ENCODE data around the gene SLC22A17.

SLC22A17 gene

GRCh38 chr14:23362200-23362599 lies 9.5 kb upstream of the SLC22A17 start:
- Mint-ChIP-seq H3K27me3 (peaks cover 37 to 50% of the 10 kb centered on the region in 2 donors), H3K4me1 (peaks cover 0 to 1% of the 10 kb centered on the region in 2 donors), H3K27ac (no peak overlapping the region), H3K9me3 (no peaks in the 10 kb centered on the region), H3K36me3 (no peaks in the 10 kb centered on the region), H3K4me3 (no peak overlapping the region)
- DNase-seq (no peak), ATAC-seq (replicated peaks) (no peak)

GRCh38 chr14:23361763-23362162 lies 9.1 kb upstream of the SLC22A17 start:
- Mint-ChIP-seq H3K4me3 (no peak overlapping the region), H3K27ac (no peak overlapping the region), H3K4me1 (peaks cover 0 to 1% of the 10 kb centered on the region in 2 donors), H3K27me3 (peaks cover 32 to 45% of the 10 kb centered on the region in 2 donors), H3K36me3 (no peaks in the 10 kb centered on the region), H3K9me3 (no peaks in the 10 kb centered on the region)
- ATAC-seq (replicated peaks) (no peak), DNase-seq (no peak)

- peaks cover 29 to 44% of the 10 kb centered on the region in 2 donors for H3K27me3 Mint-ChIP-seq
- H3K36me3 Mint-ChIP-seq: no peaks in the 10 kb centered on the region
- no peak for DNase-seq
- no peaks in the 10 kb centered on the region for H3K9me3 Mint-ChIP-seq
- H3K4me1 Mint-ChIP-seq: no peaks in the 10 kb centered on the region
- H3K4me3 Mint-ChIP-seq: no peak overlapping the region
- no peak for ATAC-seq (replicated peaks)
- H3K27ac Mint-ChIP-seq: no peak overlapping the region
Measured at GRCh38 chr14:23361320-23361719, 8.6 kb upstream of the SLC22A17 start.

GRCh38 chr14:23360496-23360895 lies 7.8 kb upstream of the SLC22A17 start:
- no peak overlapping the region for H3K4me3 Mint-ChIP-seq
- DNase-seq (no peak), ATAC-seq (replicated peaks) (no peak)
- no peak overlapping the region for H3K27ac Mint-ChIP-seq
- H3K9me3 Mint-ChIP-seq: no peaks in the 10 kb centered on the region
- peaks cover 33 to 49% of the 10 kb centered on the region in 2 donors for H3K27me3 Mint-ChIP-seq
- no peaks in the 10 kb centered on the region for H3K4me1 Mint-ChIP-seq
- no peaks in the 10 kb centered on the region for H3K36me3 Mint-ChIP-seq

GRCh38 chr14:23359722-23360447 lies 7.2 kb upstream of the SLC22A17 start:
- H3K9me3 Mint-ChIP-seq: no peaks in the 10 kb centered on the region

GRCh38 chr14:23359167-23359626 lies 6.5 kb upstream of the SLC22A17 start:
- Mint-ChIP-seq H3K4me1 (no peaks in the 10 kb centered on the region), H3K27ac (no peak overlapping the region), H3K36me3 (no peaks in the 10 kb centered on the region), H3K27me3 (peaks cover 36 to 53% of the 10 kb centered on the region in 2 donors), H3K9me3 (no peaks in the 10 kb centered on the region), H3K4me3 (no peak overlapping the region)
- no peak for DNase-seq
- ATAC-seq (replicated peaks): no peak

More at GRCh38 chr14:23359722-23360447, 7.2 kb upstream of the SLC22A17 start:
- Mint-ChIP-seq H3K27ac (no peak overlapping the region), H3K4me3 (no peak overlapping the region), H3K27me3 (peaks cover 38 to 53% of the 10 kb centered on the region in 2 donors), H3K4me1 (no peaks in the 10 kb centered on the region), H3K36me3 (no peaks in the 10 kb centered on the region)
- no peak for ATAC-seq (replicated peaks)
- DNase-seq: no peak

GRCh38 chr14:23358553-23359166 lies 6.0 kb upstream of the SLC22A17 start:
- ATAC-seq (replicated peaks): no peak
- H3K36me3 Mint-ChIP-seq: no peaks in the 10 kb centered on the region

GRCh38 chr14:23358042-23358441 lies 5.4 kb upstream of the SLC22A17 start:
- Mint-ChIP-seq H3K4me1 (no peaks in the 10 kb centered on the region), H3K36me3 (no peaks in the 10 kb centered on the region), H3K27ac (no peak overlapping the region), H3K9me3 (no peaks in the 10 kb centered on the region), H3K4me3 (no peak overlapping the region), H3K27me3 (peaks cover 46 to 53% of the 10 kb centered on the region in 2 donors)
- DNase-seq (no peak), ATAC-seq (replicated peaks) (peak in 1 of 2 donors; percentile 31)

More at GRCh38 chr14:23358553-23359166, 6.0 kb upstream of the SLC22A17 start:
- H3K27me3 Mint-ChIP-seq: peaks cover 40 to 53% of the 10 kb centered on the region in 2 donors
- H3K4me1 Mint-ChIP-seq: no peaks in the 10 kb centered on the region
- no peak for DNase-seq
- no peaks in the 10 kb centered on the region for H3K9me3 Mint-ChIP-seq
- no peak overlapping the region for H3K4me3 Mint-ChIP-seq
- H3K27ac Mint-ChIP-seq: no peak overlapping the region

- H3K27ac Mint-ChIP-seq: no peak overlapping the region
- no peak for DNase-seq
- no peak overlapping the region for H3K4me3 Mint-ChIP-seq
- no peaks in the 10 kb centered on the region for H3K9me3 Mint-ChIP-seq
- peaks cover 49 to 53% of the 10 kb centered on the region in 2 donors for H3K27me3 Mint-ChIP-seq
- no peaks in the 10 kb centered on the region for H3K4me1 Mint-ChIP-seq
- no peak for ATAC-seq (replicated peaks)
- no peaks in the 10 kb centered on the region for H3K36me3 Mint-ChIP-seq
Measured at GRCh38 chr14:23357261-23357660, 4.6 kb upstream of the SLC22A17 start.

GRCh38 chr14:23356662-23357061 lies 4.0 kb upstream of the SLC22A17 start:
- Mint-ChIP-seq H3K9me3 (no peaks in the 10 kb centered on the region), H3K36me3 (no peaks in the 10 kb centered on the region), H3K27ac (no peak overlapping the region), H3K4me1 (no peaks in the 10 kb centered on the region), H3K27me3 (peaks cover 49 to 54% of the 10 kb centered on the region in 2 donors), H3K4me3 (no peak overlapping the region)
- DNase-seq (no peak), ATAC-seq (replicated peaks) (no peak)

GRCh38 chr14:23355871-23356435 lies 3.3 kb upstream of the SLC22A17 start:
- no peak for DNase-seq
- Mint-ChIP-seq H3K27me3 (peaks cover 52 to 61% of the 10 kb centered on the region in 2 donors), H3K4me3 (no peak overlapping the region), H3K27ac (no peak overlapping the region), H3K36me3 (no peaks in the 10 kb centered on the region), H3K4me1 (no peaks in the 10 kb centered on the region), H3K9me3 (no peaks in the 10 kb centered on the region)
- no peak for ATAC-seq (replicated peaks)

- Mint-ChIP-seq H3K27me3 (peaks cover 57 to 66% of the 10 kb centered on the region in 2 donors), H3K4me1 (no peaks in the 10 kb centered on the region), H3K9me3 (peaks cover 0 to 3% of the 10 kb centered on the region in 2 donors), H3K36me3 (no peaks in the 10 kb centered on the region), H3K4me3 (no peak overlapping the region), H3K27ac (no peak overlapping the region)
- no peak for ATAC-seq (replicated peaks)
- DNase-seq: no peak
Measured at GRCh38 chr14:23354990-23355389, 2.3 kb upstream of the SLC22A17 start.

GRCh38 chr14:23353433-23353780 lies 720 bp upstream of the SLC22A17 start:
- Mint-ChIP-seq H3K9me3 (peaks cover 0 to 3% of the 10 kb centered on the region in 2 donors), H3K36me3 (no peaks in the 10 kb centered on the region), H3K4me3 (peak overlapping the region in 1 of 2 donors; percentile 66), H3K27ac (no peak overlapping the region), H3K4me1 (no peaks in the 10 kb centered on the region), H3K27me3 (peaks cover 61 to 76% of the 10 kb centered on the region in 2 donors)
- DNase-seq (no peak), ATAC-seq (replicated peaks) (no peak)

GRCh38 chr14:23351681-23352505 lies 794 bp downstream of the SLC22A17 start:
- H3K4me3 Mint-ChIP-seq: peak overlapping the region; percentile 45 to 71
- no peaks in the 10 kb centered on the region for H3K4me1 Mint-ChIP-seq
- H3K27ac Mint-ChIP-seq: no peak overlapping the region
- peak; percentile 18 to 30 for ATAC-seq (replicated peaks)
- peaks cover 0 to 3% of the 10 kb centered on the region in 2 donors for H3K9me3 Mint-ChIP-seq
- H3K36me3 Mint-ChIP-seq: no peaks in the 10 kb centered on the region
- peaks cover 71 to 89% of the 10 kb centered on the region in 2 donors for H3K27me3 Mint-ChIP-seq
- no peak for DNase-seq
